ENCODE measurements around the gene IGIP.
"Not testable (repeated sequence)": the region's sequence is repeated elsewhere in the genome, so short reads cannot be mapped to it uniquely, and the experiment has no call there.

IGIP gene

GRCh38 chr5:140143521-140144258 lies 18.0 kb downstream of the IGIP start:
- DNase-seq, result no peak

GRCh38 chr5:140145256-140145655 lies 19.5 kb downstream of the IGIP start:
- DNase-seq, result no peak

GRCh38 chr5:140145818-140146522 lies 20.2 kb downstream of the IGIP start:
- DNase-seq, result peak; percentile 54

GRCh38 chr5:140146523-140146842 lies 20.7 kb downstream of the IGIP start:
- no peak for DNase-seq

- no peak for DNase-seq
Observed at GRCh38 chr5:140147460-140147859, 21.7 kb downstream of the IGIP start.

GRCh38 chr5:140148508-140148907 lies 22.8 kb downstream of the IGIP start:
- no peak for DNase-seq

- no peak for DNase-seq
Observed at GRCh38 chr5:140150201-140150600, 24.5 kb downstream of the IGIP start.

- DNase-seq, result no peak
Observed at GRCh38 chr5:140151144-140152021, 25.6 kb downstream of the IGIP start.

GRCh38 chr5:140152022-140152999 lies 26.6 kb downstream of the IGIP start:
- DNase-seq, result no peak

GRCh38 chr5:140153255-140153654 lies 27.5 kb downstream of the IGIP start:
- no peak for DNase-seq

GRCh38 chr5:140153905-140154304 lies 28.2 kb downstream of the IGIP start:
- no peak for DNase-seq

- not testable (repeated sequence) for DNase-seq
Observed at GRCh38 chr5:140154710-140155381, 29.1 kb downstream of the IGIP start.

- peak; percentile 74 for DNase-seq
Observed at GRCh38 chr5:140157032-140157781, 31.5 kb downstream of the IGIP start.

- no peak for DNase-seq
Observed at GRCh38 chr5:140159014-140159927, 33.5 kb downstream of the IGIP start.

- DNase-seq, result peak; percentile 37
Observed at GRCh38 chr5:140162275-140162674, 36.5 kb downstream of the IGIP start.

GRCh38 chr5:140162781-140163180 lies 37.0 kb downstream of the IGIP start:
- no peak for DNase-seq

GRCh38 chr5:140165101-140165922 lies 39.6 kb downstream of the IGIP start:
- no peak for DNase-seq

- DNase-seq, result no peak
Observed at GRCh38 chr5:140165923-140166270, 40.2 kb downstream of the IGIP start.

- DNase-seq, result peak; percentile 90
Observed at GRCh38 chr5:140166911-140167310, 41.2 kb downstream of the IGIP start.
